CD4-positive, alpha-beta T cell (primary cell): Measurements from ENCODE around the gene KCNMA1. TPM values are rescaled to one million over a fixed set of nuclear protein-coding genes. Genes with fewer than 3 reads are reported as not detected.

Experiments
- ATAC-seq: fragments of 200-7000 bp; cut with Tn5 transposase; one replicate; pipeline ENCODE4 v1.10.0; 2022; ENCODE audit warnings: mild to moderate bottlenecking; ENCODE audit not compliant: poor library complexity
- CTCF ChIA-PET: fragments of 350-600 bp; sonication (Branson Sonifier 250); formaldehyde crosslinking; loops from one replicate; lab custom pipeline; 2021; ENCODE audit warnings: antibody characterized with exemption, inconsistent platforms; lab: Charles Lee
- POLR2A ChIA-PET: fragments of 350-600 bp; sonication (Branson Sonifier 250); formaldehyde crosslinking; loops from one replicate; lab custom pipeline; 2021; ENCODE audit warnings: antibody characterized with exemption, inconsistent platforms; lab: Charles Lee
- DNase-seq, 14 experiments: peaks; one replicate each; pipeline ENCODE4 v3.0.0-alpha.2; 2013 to 2020; ENCODE audit warnings: mixed read lengths in 2 of 14
- H3K27ac ChIP-seq, 2 donors: one replicate each; pipeline versions ENCODE4 v1.5.1 to v1.7.0; 2013; ENCODE audit warnings: low read length in 2 of 2, low read depth in 1 of 2, mild to moderate bottlenecking in 1 of 2
- H3K27me3 ChIP-seq, 2 experiments: 1 replicate in 1 of 2; 2 replicates in 1 of 2; pipeline versions ENCODE4 v1.6.1 to v1.7.0; 2013; ENCODE audit warnings: low read length in 2 of 2, control low read depth in 1 of 2, mild to moderate bottlenecking in 1 of 2, moderate library complexity in 1 of 2; ENCODE audit not compliant: insufficient read depth in 2 of 2, control insufficient read depth in 1 of 2
- H3K36me3 ChIP-seq: one replicate; pipeline ENCODE4 v1.6.1; 2013; ENCODE audit warnings: low read length, control low read depth; ENCODE audit not compliant: insufficient read depth
- H3K4me1 ChIP-seq: one replicate; pipeline ENCODE4 v1.6.1; 2013; ENCODE audit warnings: low read length, control low read depth; ENCODE audit not compliant: insufficient read depth
- H3K4me3 ChIP-seq: one replicate; pipeline ENCODE4 v1.5.1; 2013; ENCODE audit warnings: mild to moderate bottlenecking, low read length, moderate library complexity
- H3K9me3 ChIP-seq, 2 experiments: 1 replicate in 1 of 2; 2 replicates in 1 of 2; pipeline versions ENCODE4 v1.6.1 to v1.7.0; 2013; ENCODE audit warnings: low read length in 2 of 2, mild to moderate bottlenecking in 2 of 2, control low read depth in 1 of 2, moderate library complexity in 1 of 2; ENCODE audit not compliant: control insufficient read depth in 1 of 2, insufficient read depth in 1 of 2
- H3K27ac Mint-ChIP-seq: one replicate; pipeline ENCODE4 v1.8.0; 2020; ENCODE audit warnings: mixed read lengths
- H3K27me3 Mint-ChIP-seq: one replicate; pipeline ENCODE4 v1.8.0; 2021; ENCODE audit warnings: mixed read lengths
- H3K36me3 Mint-ChIP-seq: one replicate; pipeline ENCODE4 v1.8.0; 2021; ENCODE audit warnings: low read depth, mixed read lengths
- H3K4me1 Mint-ChIP-seq: one replicate; pipeline ENCODE4 v1.8.0; 2021; ENCODE audit warnings: low read depth, mixed read lengths
- H3K4me3 Mint-ChIP-seq: one replicate; pipeline ENCODE4 v1.8.0; 2020; ENCODE audit warnings: mild to moderate bottlenecking, mixed read lengths
- H3K9me3 Mint-ChIP-seq: one replicate; pipeline ENCODE4 v1.8.0; 2020; ENCODE audit warnings: mixed read lengths
- CTCF ChIP-seq: fragments of 200-600 bp; IDR thresholded peaks from one replicate; pipeline ENCODE4 v1.8.0; 2022; ENCODE audit warnings: antibody characterized with exemption, mild to moderate bottlenecking
- intact Hi-C, 2 experiments: fragments of 100-400 bp; cut with DNase I in 1 of 2; cut with micrococcal nuclease in 1 of 2; formaldehyde crosslinking; loops; one replicate each; pipeline versions ENCODE4 v1.15.1 to v1.9.0; 2023 to 2025; cut with DNase I, micrococcal nuclease
- total RNA-seq, 174 experiments: library from RNA in 2 of 174; stranded (reverse) in 2 of 174; gene quantifications; one replicate each; pipeline ENCODE4 v1.2.3 and lab custom pipeline; 2021 to 2026

The KCNMA1 gene
- total RNA-seq, 2 experiments from 2014 or later = not detected

GRCh38 chr10:76935941-76936613 lies 701.5 kb downstream of the KCNMA1 start:
- intact Hi-C loops = no loop called here
- ATAC-seq = no peak
- ChIA-PET CTCF (no interaction called here), POLR2A (no interaction called here)
- H3K27me3 ChIP-seq = no peaks in the 10 kb centered on the region
- Mint-ChIP-seq H3K4me1 (no peaks in the 10 kb centered on the region), H3K27ac (no peak overlapping the region), H3K4me3 (no peak overlapping the region), H3K36me3 (no peaks in the 10 kb centered on the region), H3K9me3 (no peaks in the 10 kb centered on the region), H3K27me3 (peaks cover 7% of the 10 kb centered on the region)
- no peaks in the 10 kb centered on the region for H3K4me1 ChIP-seq
- no peaks in the 10 kb centered on the region for H3K9me3 ChIP-seq
- no peak overlapping the region for H3K4me3 ChIP-seq
- H3K36me3 ChIP-seq = no peaks in the 10 kb centered on the region
- no peak for DNase-seq
- TF ChIP-seq CTCF = no peak
- H3K27ac ChIP-seq = no peak overlapping the region

- H3K9me3 ChIP-seq = no peaks in the 10 kb centered on the region
- POLR2A ChIA-PET = no interaction called here
- no peak for TF ChIP-seq CTCF
- Mint-ChIP-seq H3K27ac (no peak overlapping the region), H3K36me3 (no peaks in the 10 kb centered on the region), H3K4me3 (no peak overlapping the region), H3K4me1 (no peaks in the 10 kb centered on the region), H3K9me3 (peaks cover 3% of the 10 kb centered on the region), H3K27me3 (no peaks in the 10 kb centered on the region)
- ATAC-seq (no peak), DNase-seq (no peak)
- no peaks in the 10 kb centered on the region for H3K36me3 ChIP-seq
- H3K27me3 ChIP-seq = no peaks in the 10 kb centered on the region
- no peak overlapping the region for H3K27ac ChIP-seq
- no peaks in the 10 kb centered on the region for H3K4me1 ChIP-seq
- intact Hi-C loops = no loop called here
- CTCF ChIA-PET = no interaction called here
- no peak overlapping the region for H3K4me3 ChIP-seq
These were observed 709.0 kb downstream of the KCNMA1 start for GRCh38 chr10:76928565-76928964.

GRCh38 chr10:76925636-76926405 lies 711.8 kb downstream of the KCNMA1 start:
- H3K27me3 ChIP-seq = no peaks in the 10 kb centered on the region
- DNase-seq = no peak
- no peak overlapping the region for H3K4me3 ChIP-seq
- no peaks in the 10 kb centered on the region for H3K36me3 ChIP-seq
- ATAC-seq = no peak
- no peak for TF ChIP-seq CTCF
- ChIA-PET POLR2A (no interaction called here), CTCF (no interaction called here)
- no peaks in the 10 kb centered on the region for H3K4me1 Mint-ChIP-seq
- no peak overlapping the region for H3K27ac ChIP-seq
- no peak overlapping the region for H3K4me3 Mint-ChIP-seq
- H3K4me1 ChIP-seq = no peaks in the 10 kb centered on the region
- H3K27me3 Mint-ChIP-seq = no peaks in the 10 kb centered on the region
- H3K36me3 Mint-ChIP-seq = no peaks in the 10 kb centered on the region
- peaks cover 3% of the 10 kb centered on the region for H3K9me3 Mint-ChIP-seq
- intact Hi-C loops = no loop called here
- H3K27ac Mint-ChIP-seq = no peak overlapping the region
- no peaks in the 10 kb centered on the region for H3K9me3 ChIP-seq
